Neural cell (in vitro differentiated cells): Measurements from ENCODE around the gene KCNJ10.

Experiments
- EP300 ChIP-seq: fragments of 450-650 bp; conservative IDR thresholded peaks from 2 replicates; pipeline ENCODE4 v1.6.1; 2014; ENCODE audit warnings: antibody characterized with exemption, mild to moderate bottlenecking, moderate library complexity; ENCODE audit not compliant: poor library complexity, severe bottlenecking
- MXI1 ChIP-seq: fragments of 450-650 bp; conservative IDR thresholded peaks from 2 replicates; pipeline ENCODE4 v1.6.1; 2014; ENCODE audit warnings: antibody characterized with exemption, mild to moderate bottlenecking; ENCODE audit not compliant: poor library complexity, severe bottlenecking
- POLR2AphosphoS5 ChIP-seq: IDR thresholded peaks from 2 replicates; pipeline ENCODE4 v1.6.1; 2012
- SMC3 ChIP-seq: fragments of 450-650 bp; conservative IDR thresholded peaks from 2 replicates; pipeline ENCODE4 v1.6.1; 2014; ENCODE audit warnings: antibody characterized with exemption, mild to moderate bottlenecking, moderate library complexity; ENCODE audit not compliant: poor library complexity
- TAF1 ChIP-seq: IDR thresholded peaks from 2 replicates; pipeline ENCODE4 v1.6.1; 2012; ENCODE audit warnings: low read depth
- TF ChIP-seq, protein P1 (sequence below): fragments of 450-650 bp; IDR thresholded peaks from 2 replicates; pipeline ENCODE4 v1.5.1; 2014; ENCODE audit warnings: antibody characterized with exemption, mild to moderate bottlenecking, moderate library complexity; ENCODE audit not compliant: poor library complexity, severe bottlenecking
- TF ChIP-seq, protein P2 (sequence below): IDR thresholded peaks from 2 replicates; pipeline ENCODE4 v1.6.1; 2012; ENCODE audit warnings: borderline replicate concordance

DNA sequence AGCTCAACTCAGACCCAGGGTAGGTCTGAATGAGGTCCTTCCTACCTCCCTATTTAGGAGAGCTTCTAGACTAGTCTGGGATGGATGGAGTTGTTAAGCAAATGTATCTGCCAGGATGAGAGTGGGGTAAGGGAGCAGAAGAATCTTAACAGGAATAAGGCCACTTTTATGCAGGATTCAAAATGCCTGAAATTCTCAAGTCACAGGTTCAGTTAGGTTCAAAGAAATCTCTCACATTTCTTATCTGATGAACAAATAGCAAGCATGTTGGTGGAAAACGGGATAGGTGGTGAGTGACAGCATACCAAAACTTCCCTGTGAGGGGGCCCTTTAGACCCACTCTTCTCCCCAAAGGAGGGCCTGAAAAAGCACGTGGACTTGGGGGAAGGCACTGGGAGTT is 118.9 kb downstream of the KCNJ10 start:
- TF ChIP-seq, protein P1, sequence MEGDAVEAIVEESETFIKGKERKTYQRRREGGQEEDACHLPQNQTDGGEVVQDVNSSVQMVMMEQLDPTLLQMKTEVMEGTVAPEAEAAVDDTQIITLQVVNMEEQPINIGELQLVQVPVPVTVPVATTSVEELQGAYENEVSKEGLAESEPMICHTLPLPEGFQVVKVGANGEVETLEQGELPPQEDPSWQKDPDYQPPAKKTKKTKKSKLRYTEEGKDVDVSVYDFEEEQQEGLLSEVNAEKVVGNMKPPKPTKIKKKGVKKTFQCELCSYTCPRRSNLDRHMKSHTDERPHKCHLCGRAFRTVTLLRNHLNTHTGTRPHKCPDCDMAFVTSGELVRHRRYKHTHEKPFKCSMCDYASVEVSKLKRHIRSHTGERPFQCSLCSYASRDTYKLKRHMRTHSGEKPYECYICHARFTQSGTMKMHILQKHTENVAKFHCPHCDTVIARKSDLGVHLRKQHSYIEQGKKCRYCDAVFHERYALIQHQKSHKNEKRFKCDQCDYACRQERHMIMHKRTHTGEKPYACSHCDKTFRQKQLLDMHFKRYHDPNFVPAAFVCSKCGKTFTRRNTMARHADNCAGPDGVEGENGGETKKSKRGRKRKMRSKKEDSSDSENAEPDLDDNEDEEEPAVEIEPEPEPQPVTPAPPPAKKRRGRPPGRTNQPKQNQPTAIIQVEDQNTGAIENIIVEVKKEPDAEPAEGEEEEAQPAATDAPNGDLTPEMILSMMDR: no peak
- TF ChIP-seq MXI1 (no peak), TAF1 (no peak), EP300 (no peak), SMC3 (no peak), POLR2AphosphoS5 (no peak)
- TF ChIP-seq, protein P2, sequence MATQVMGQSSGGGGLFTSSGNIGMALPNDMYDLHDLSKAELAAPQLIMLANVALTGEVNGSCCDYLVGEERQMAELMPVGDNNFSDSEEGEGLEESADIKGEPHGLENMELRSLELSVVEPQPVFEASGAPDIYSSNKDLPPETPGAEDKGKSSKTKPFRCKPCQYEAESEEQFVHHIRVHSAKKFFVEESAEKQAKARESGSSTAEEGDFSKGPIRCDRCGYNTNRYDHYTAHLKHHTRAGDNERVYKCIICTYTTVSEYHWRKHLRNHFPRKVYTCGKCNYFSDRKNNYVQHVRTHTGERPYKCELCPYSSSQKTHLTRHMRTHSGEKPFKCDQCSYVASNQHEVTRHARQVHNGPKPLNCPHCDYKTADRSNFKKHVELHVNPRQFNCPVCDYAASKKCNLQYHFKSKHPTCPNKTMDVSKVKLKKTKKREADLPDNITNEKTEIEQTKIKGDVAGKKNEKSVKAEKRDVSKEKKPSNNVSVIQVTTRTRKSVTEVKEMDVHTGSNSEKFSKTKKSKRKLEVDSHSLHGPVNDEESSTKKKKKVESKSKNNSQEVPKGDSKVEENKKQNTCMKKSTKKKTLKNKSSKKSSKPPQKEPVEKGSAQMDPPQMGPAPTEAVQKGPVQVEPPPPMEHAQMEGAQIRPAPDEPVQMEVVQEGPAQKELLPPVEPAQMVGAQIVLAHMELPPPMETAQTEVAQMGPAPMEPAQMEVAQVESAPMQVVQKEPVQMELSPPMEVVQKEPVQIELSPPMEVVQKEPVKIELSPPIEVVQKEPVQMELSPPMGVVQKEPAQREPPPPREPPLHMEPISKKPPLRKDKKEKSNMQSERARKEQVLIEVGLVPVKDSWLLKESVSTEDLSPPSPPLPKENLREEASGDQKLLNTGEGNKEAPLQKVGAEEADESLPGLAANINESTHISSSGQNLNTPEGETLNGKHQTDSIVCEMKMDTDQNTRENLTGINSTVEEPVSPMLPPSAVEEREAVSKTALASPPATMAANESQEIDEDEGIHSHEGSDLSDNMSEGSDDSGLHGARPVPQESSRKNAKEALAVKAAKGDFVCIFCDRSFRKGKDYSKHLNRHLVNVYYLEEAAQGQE: no peak
